ENCODE results near the gene MDFI.

MDFI gene

GRCh38 chr6:41634657-41635056 is 3.6 kb upstream of the MDFI start:
- no peak for DNase-seq (ENCODE audit: low read depth in 3 of 3)

- no peak for DNase-seq (ENCODE audit: low read depth in 3 of 3)
Observed at GRCh38 chr6:41635365-41635764, 2.9 kb upstream of the MDFI start.

- DNase-seq (ENCODE audit: low read depth in 3 of 3) = no peak
Observed at GRCh38 chr6:41636833-41637193, 1.5 kb upstream of the MDFI start.

- no peak for DNase-seq (ENCODE audit: low read depth in 3 of 3)
Observed at GRCh38 chr6:41637194-41638001, 870 bp upstream of the MDFI start.

- no peak for DNase-seq (ENCODE audit: low read depth in 3 of 3)
Observed at GRCh38 chr6:41638935-41639808, 904 bp downstream of the MDFI start.

- DNase-seq (ENCODE audit: low read depth in 3 of 3) = no peak
Observed at GRCh38 chr6:41639809-41640371, 1.6 kb downstream of the MDFI start.

- DNase-seq (ENCODE audit: low read depth in 3 of 3) = no peak
Observed at GRCh38 chr6:41640426-41640825, 2.2 kb downstream of the MDFI start.

- no peak for DNase-seq (ENCODE audit: low read depth in 3 of 3)
Observed at GRCh38 chr6:41641352-41641925, 3.2 kb downstream of the MDFI start.

- DNase-seq (ENCODE audit: low read depth in 3 of 3) = no peak
Observed at GRCh38 chr6:41642090-41642959, 4.1 kb downstream of the MDFI start.

GRCh38 chr6:41642960-41643898 is 5.0 kb downstream of the MDFI start:
- DNase-seq (ENCODE audit: low read depth in 3 of 3) = no peak

- DNase-seq (ENCODE audit: low read depth in 3 of 3) = no peak
Observed at GRCh38 chr6:41643899-41644269, 5.6 kb downstream of the MDFI start.

- no peak for DNase-seq (ENCODE audit: low read depth in 3 of 3)
Observed at GRCh38 chr6:41644297-41644879, 6.1 kb downstream of the MDFI start.

- DNase-seq (ENCODE audit: low read depth in 3 of 3) = no peak
Observed at GRCh38 chr6:41645007-41645618, 6.8 kb downstream of the MDFI start.

GRCh38 chr6:41646026-41646795 is 7.9 kb downstream of the MDFI start:
- no peak for DNase-seq (ENCODE audit: low read depth in 3 of 3)

- DNase-seq (ENCODE audit: low read depth in 3 of 3) = no peak
Observed at GRCh38 chr6:41647061-41647511, 8.8 kb downstream of the MDFI start.

- no peak for DNase-seq (ENCODE audit: low read depth in 3 of 3)
Observed at GRCh38 chr6:41648070-41648585, 9.9 kb downstream of the MDFI start.

GRCh38 chr6:41648921-41649320 is 10.7 kb downstream of the MDFI start:
- DNase-seq (ENCODE audit: low read depth in 3 of 3) = no peak

GRCh38 chr6:41649596-41649995 is 11.3 kb downstream of the MDFI start:
- DNase-seq (ENCODE audit: low read depth in 3 of 3) = no peak

Measured in stimulated activated CD4-positive, alpha-beta T cell treated with anti-CD3 and anti-CD28 coated beads, TNF-alpha, amount 100 ng/mL, for 4 hours (primary cell).